ENCODE measurements around the gene C1orf50. TPM values are rescaled to one million over a fixed set of nuclear protein-coding genes. Genes with fewer than 3 reads are reported as not detected.

The C1orf50 gene
- total RNA-seq, 1 experiment from 2014 or later: 7.7 TPM

DNA sequence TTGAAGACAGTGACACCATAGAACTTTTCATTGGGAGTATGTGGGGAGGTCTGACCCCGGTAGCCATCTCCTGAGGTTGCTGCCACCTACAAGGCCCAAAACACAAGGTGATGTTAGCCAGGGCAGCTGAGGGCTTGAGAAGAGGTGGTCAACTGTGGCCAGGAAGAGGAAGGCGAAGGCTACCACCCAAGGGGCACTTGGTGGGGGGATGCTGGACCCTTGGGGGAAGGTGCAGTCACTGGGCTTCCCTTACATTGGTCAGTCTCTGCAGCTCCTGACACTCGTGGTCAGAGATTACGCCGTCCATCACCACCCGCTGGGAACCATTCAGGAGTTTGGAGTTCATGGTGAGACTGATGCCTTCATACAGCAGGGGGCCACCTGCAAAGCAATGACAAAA, 14.8 kb upstream of the C1orf50 start:
- Histone ChIP-seq H2AK5ac (ENCODE audit: insufficient read length, low read length) (no peak overlapping the region), H3K18ac (ENCODE audit: insufficient read length, low read depth, low read length) (no peak overlapping the region), H2BK12ac (ENCODE audit: insufficient read length, low read depth, low read length) (no peak overlapping the region), H4K5ac (ENCODE audit: insufficient read length, low read depth, low read length) (no peak overlapping the region), H3K9ac (ENCODE audit: extremely low read depth, insufficient read length, low read length) (no peak overlapping the region), H3K23me2 (ENCODE audit: insufficient read length, low read depth, low read length, poor library complexity, severe bottlenecking) (no peaks in the 10 kb centered on the region), H2AFZ (ENCODE audit: low read length) (no peak overlapping the region), H4K8ac (replicated peaks; ENCODE audit: insufficient read length, low read depth, low read length) (no peak overlapping the region), H3K56ac (ENCODE audit: insufficient read length, low read depth, low read length) (no peak overlapping the region), H3K79me2 (ENCODE audit: insufficient read depth, low read length) (no peaks in the 10 kb centered on the region), H2BK20ac (ENCODE audit: low read depth, low read length, poor library complexity, severe bottlenecking) (no peak overlapping the region), H3K27ac (ENCODE audit: insufficient read length, low read depth, low read length) (no peak overlapping the region), H3K4me1 (ENCODE audit: insufficient read depth, low read length) (no peaks in the 10 kb centered on the region), H3K4ac (ENCODE audit: low read depth, low read length) (no peak overlapping the region), H3K4me2 (ENCODE audit: insufficient read depth, insufficient read length, low read length) (no peak overlapping the region), H2BK5ac (ENCODE audit: insufficient read length, low read length) (no peak overlapping the region), H3K9me3 (ENCODE audit: control insufficient read depth, low read depth, low read length) (no peaks in the 10 kb centered on the region), H3K14ac (ENCODE audit: insufficient read depth, low read length) (no peak overlapping the region), H3K27me3 (ENCODE audit: insufficient read depth, low read length) (no peaks in the 10 kb centered on the region), H4K20me1 (ENCODE audit: control insufficient read depth, insufficient read depth, insufficient read length) (no peaks in the 10 kb centered on the region), H2BK120ac (ENCODE audit: low read depth, low read length, poor library complexity, severe bottlenecking) (no peak overlapping the region), H3K79me1 (ENCODE audit: insufficient read depth, low read depth, low read length, poor library complexity, severe bottlenecking) (no peaks in the 10 kb centered on the region), H3K23ac (ENCODE audit: insufficient read length, low read depth, low read length) (no peak overlapping the region), H3T11ph (ENCODE audit: low read length) (no peak overlapping the region), H4K91ac (ENCODE audit: insufficient read length, low read depth, low read length) (no peak overlapping the region), H2BK15ac (ENCODE audit: low read depth, low read length) (no peak overlapping the region)
- Mint-ChIP-seq H3K4me3 (no peak overlapping the region), H3K27me3 (ENCODE audit: low read depth) (no peaks in the 10 kb centered on the region), H3K4me1 (peaks cover 3% of the 10 kb centered on the region in 2 experiments; a peak in 3 of 4 replicates), H3K9me3 (peaks cover 15 to 18% of the 10 kb centered on the region in 2 experiments), H3K36me3 (ENCODE audit: insufficient read depth in 1 of 3, low read depth in 3 of 3) (peaks cover 69 to 86% (median 81%) of the 10 kb centered on the region in 3 experiments), H3K27ac (no peak overlapping the region)
- TF ChIP-seq, protein P1, sequence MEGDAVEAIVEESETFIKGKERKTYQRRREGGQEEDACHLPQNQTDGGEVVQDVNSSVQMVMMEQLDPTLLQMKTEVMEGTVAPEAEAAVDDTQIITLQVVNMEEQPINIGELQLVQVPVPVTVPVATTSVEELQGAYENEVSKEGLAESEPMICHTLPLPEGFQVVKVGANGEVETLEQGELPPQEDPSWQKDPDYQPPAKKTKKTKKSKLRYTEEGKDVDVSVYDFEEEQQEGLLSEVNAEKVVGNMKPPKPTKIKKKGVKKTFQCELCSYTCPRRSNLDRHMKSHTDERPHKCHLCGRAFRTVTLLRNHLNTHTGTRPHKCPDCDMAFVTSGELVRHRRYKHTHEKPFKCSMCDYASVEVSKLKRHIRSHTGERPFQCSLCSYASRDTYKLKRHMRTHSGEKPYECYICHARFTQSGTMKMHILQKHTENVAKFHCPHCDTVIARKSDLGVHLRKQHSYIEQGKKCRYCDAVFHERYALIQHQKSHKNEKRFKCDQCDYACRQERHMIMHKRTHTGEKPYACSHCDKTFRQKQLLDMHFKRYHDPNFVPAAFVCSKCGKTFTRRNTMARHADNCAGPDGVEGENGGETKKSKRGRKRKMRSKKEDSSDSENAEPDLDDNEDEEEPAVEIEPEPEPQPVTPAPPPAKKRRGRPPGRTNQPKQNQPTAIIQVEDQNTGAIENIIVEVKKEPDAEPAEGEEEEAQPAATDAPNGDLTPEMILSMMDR (conservative IDR thresholded peaks at IDR 0.05): no peak
- no peak for DNase-seq
- WGBS (ENCODE audit: extremely low coverage, insufficient read length, low lambda C conversion rate): no CpG with 5 or more reads among the region's 6 CpGs
